ENCODE results near the gene ARFGEF3. TPM values are rescaled to one million over a fixed set of nuclear protein-coding genes. Genes with fewer than 3 reads are reported as not detected.
"Not testable (repeated sequence)": the region's sequence is repeated elsewhere in the genome, so short reads cannot be mapped to it uniquely, and the experiment has no call there.

Gene ARFGEF3
- total RNA-seq, 1 donor from 2014 or later: 1.9 TPM

DNA sequence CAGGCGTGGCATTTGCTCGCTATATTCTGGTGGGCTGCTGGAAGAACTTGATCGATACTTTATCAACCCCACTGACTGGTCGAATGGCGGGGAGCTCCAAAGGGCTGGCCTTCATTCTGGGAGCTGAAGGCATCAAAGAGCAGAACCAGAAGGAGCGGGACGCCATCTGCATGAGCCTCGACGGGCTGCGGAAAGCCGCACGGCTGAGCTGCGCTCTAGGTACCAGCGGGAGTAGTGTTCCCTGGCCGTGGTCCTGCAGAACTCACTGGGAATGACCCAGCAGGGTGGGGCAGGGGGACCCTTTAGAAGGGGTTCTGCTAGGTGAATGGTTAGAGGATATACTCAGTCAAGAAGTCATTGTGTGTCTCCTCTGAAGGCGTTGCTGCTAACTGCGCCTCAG lies 125.0 kb downstream of the ARFGEF3 start:
- H3K36me3 ChIP-seq (ENCODE audit: insufficient read depth, low read length): no peaks in the 10 kb centered on the region

DNA sequence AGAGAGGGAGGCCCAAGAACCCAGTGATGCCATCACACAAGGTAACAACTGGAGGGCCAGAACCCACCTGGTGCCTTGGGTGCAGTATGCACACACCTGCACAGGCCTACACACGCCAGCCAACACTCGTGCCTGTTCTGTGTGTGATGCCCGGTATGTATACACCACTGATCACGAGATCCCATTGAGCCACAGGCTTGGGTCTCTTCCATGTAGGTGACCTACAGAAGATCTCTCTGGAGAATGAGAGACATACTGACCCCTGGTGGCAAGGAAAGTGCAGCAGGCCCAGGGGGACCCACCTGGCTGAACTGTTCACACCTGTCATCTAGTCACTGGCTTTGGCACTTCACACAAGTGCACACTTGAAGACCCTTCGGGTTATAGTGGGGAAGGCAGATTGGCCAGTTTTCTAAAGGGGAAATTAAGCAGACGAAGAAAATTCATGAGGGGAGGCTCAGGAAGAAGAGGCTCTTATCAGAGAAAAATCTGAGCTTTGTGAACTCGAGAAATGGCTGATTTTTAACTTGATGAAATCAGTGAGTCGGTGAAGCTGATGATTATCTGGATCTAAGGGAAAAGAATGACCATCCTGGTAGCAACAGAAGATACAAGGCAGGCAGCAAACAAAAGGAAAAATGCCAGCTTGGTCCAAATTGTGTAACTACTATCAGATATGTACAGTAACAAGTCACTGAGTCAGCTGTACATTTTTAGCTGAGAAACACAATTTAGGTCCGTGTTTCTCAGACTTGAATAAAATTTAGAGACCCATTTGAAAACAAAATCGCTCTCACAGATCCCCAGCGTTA lies 125.6 kb downstream of the ARFGEF3 start:
- H3K27me3 ChIP-seq (ENCODE audit: insufficient read depth, low read length): no peaks in the 10 kb centered on the region
- no peaks in the 10 kb centered on the region for H4K20me1 ChIP-seq (ENCODE audit: insufficient read depth, low read length)
- no peak overlapping the region for H3K4me2 ChIP-seq (ENCODE audit: low read length)
- peaks cover 14% of the 10 kb centered on the region for H3K4me1 Mint-ChIP-seq (ENCODE audit: low read depth, unreplicated experiment)
- H3K27ac Mint-ChIP-seq (ENCODE audit: unreplicated experiment): peak overlapping the region; percentile 96
- H3K27ac ChIP-seq (ENCODE audit: low read depth, low read length): no peak overlapping the region
- H3K79me2 ChIP-seq (ENCODE audit: insufficient read depth, low read length): no peaks in the 10 kb centered on the region
- peaks cover 3% of the 10 kb centered on the region for H3K36me3 Mint-ChIP-seq (ENCODE audit: low read depth, unreplicated experiment)
- no peak overlapping the region for H3K9ac ChIP-seq (ENCODE audit: low read length)
- no peaks in the 10 kb centered on the region for H3K9me3 Mint-ChIP-seq (ENCODE audit: unreplicated experiment)
- H3K4me3 ChIP-seq (ENCODE audit: insufficient read depth, low read depth, low read length): no peak overlapping the region
- H3K9me3 ChIP-seq (ENCODE audit: insufficient read depth, low read depth, low read length): no peaks in the 10 kb centered on the region
- H3K4me3 Mint-ChIP-seq (ENCODE audit: unreplicated experiment): no peak overlapping the region
- H2AFZ ChIP-seq (ENCODE audit: low read depth, low read length): no peak overlapping the region
- DNase-seq (ENCODE audit: low read depth) (peak; percentile 21), FAIRE-seq (no peak)
- no peaks in the 10 kb centered on the region for H3K27me3 Mint-ChIP-seq (ENCODE audit: low read depth, unreplicated experiment)
- TF ChIP-seq, protein P1, sequence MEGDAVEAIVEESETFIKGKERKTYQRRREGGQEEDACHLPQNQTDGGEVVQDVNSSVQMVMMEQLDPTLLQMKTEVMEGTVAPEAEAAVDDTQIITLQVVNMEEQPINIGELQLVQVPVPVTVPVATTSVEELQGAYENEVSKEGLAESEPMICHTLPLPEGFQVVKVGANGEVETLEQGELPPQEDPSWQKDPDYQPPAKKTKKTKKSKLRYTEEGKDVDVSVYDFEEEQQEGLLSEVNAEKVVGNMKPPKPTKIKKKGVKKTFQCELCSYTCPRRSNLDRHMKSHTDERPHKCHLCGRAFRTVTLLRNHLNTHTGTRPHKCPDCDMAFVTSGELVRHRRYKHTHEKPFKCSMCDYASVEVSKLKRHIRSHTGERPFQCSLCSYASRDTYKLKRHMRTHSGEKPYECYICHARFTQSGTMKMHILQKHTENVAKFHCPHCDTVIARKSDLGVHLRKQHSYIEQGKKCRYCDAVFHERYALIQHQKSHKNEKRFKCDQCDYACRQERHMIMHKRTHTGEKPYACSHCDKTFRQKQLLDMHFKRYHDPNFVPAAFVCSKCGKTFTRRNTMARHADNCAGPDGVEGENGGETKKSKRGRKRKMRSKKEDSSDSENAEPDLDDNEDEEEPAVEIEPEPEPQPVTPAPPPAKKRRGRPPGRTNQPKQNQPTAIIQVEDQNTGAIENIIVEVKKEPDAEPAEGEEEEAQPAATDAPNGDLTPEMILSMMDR (IDR thresholded peaks at IDR 0.05; ENCODE audit: insufficient read depth, low read depth, low read length): no peak
- TF ChIP-seq EZH2 (IDR thresholded peaks at IDR 0.05; ENCODE audit: insufficient read depth, low read length): no peak
- no peaks in the 10 kb centered on the region for H3K36me3 ChIP-seq (ENCODE audit: insufficient read depth, low read length)
- H3K4me1 ChIP-seq (ENCODE audit: insufficient read depth, low read length): peaks cover 17% of the 10 kb centered on the region

More for the DNA sequence above, 125.0 kb downstream of the ARFGEF3 start:
- Mint-ChIP-seq H3K36me3 (ENCODE audit: low read depth, unreplicated experiment) (peaks cover 3% of the 10 kb centered on the region), H3K4me3 (ENCODE audit: unreplicated experiment) (no peak overlapping the region), H3K9me3 (ENCODE audit: unreplicated experiment) (no peaks in the 10 kb centered on the region), H3K27me3 (ENCODE audit: low read depth, unreplicated experiment) (no peaks in the 10 kb centered on the region), H3K27ac (ENCODE audit: unreplicated experiment) (no peak overlapping the region), H3K4me1 (ENCODE audit: low read depth, unreplicated experiment) (peaks cover 14% of the 10 kb centered on the region)
- no peak for DNase-seq (ENCODE audit: low read depth)
- Histone ChIP-seq H3K9ac (ENCODE audit: low read length) (no peak overlapping the region), H3K27ac (ENCODE audit: low read depth, low read length) (no peak overlapping the region), H3K4me1 (ENCODE audit: insufficient read depth, low read length) (peaks cover 17% of the 10 kb centered on the region), H3K4me3 (ENCODE audit: insufficient read depth, low read depth, low read length) (no peak overlapping the region), H3K4me2 (ENCODE audit: low read length) (no peak overlapping the region), H3K79me2 (ENCODE audit: insufficient read depth, low read length) (no peaks in the 10 kb centered on the region), H4K20me1 (ENCODE audit: insufficient read depth, low read length) (no peaks in the 10 kb centered on the region), H3K27me3 (ENCODE audit: insufficient read depth, low read length) (no peaks in the 10 kb centered on the region), H3K9me3 (ENCODE audit: insufficient read depth, low read depth, low read length) (no peaks in the 10 kb centered on the region), H2AFZ (ENCODE audit: low read depth, low read length) (no peak overlapping the region)
- TF ChIP-seq, protein P1 (IDR thresholded peaks at IDR 0.05; ENCODE audit: insufficient read depth, low read depth, low read length): no peak
- no peak for TF ChIP-seq EZH2 (IDR thresholded peaks at IDR 0.05; ENCODE audit: insufficient read depth, low read length)
- no peak for FAIRE-seq

DNA sequence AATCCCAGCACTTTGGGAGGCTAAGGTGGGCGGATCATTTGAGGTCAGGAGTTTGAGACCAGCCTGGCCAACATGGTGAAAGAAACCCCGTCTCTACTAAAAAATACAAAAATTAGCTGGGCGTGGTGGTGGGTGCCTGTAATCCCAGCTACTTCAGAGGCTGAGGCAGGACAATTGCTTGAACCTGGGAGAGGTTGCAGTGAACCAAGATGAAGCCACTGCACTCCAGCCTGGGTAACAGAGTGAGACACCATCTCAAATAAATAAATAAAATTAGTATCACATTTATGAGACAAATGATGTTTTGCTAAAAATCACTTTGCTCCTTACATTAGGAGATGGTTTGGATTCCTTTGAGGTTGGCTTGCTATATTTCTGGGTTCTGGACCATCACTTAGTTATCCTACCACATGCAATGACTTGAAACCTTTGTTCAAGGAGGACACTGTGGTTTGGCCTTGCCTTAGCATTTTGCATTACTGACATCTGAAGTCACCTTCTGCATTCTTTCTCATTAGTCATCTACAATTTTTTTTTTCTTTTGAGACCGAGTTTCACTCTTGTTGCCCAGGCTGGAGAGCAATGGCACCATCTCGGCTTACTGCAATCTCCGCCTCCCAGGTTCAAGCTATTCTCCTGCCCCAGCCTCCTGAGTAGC lies 126.8 kb downstream of the ARFGEF3 start:
- H3K36me3 Mint-ChIP-seq (ENCODE audit: low read depth, unreplicated experiment); H3K36me3 ChIP-seq (ENCODE audit: insufficient read depth, low read length); H3K9me3 Mint-ChIP-seq (ENCODE audit: unreplicated experiment); H3K79me2 ChIP-seq (ENCODE audit: insufficient read depth, low read length); H2AFZ ChIP-seq (ENCODE audit: low read depth, low read length); H3K27me3 ChIP-seq (ENCODE audit: insufficient read depth, low read length); H3K27me3 Mint-ChIP-seq (ENCODE audit: low read depth, unreplicated experiment); H3K9ac ChIP-seq (ENCODE audit: low read length); H3K4me3 Mint-ChIP-seq (ENCODE audit: unreplicated experiment); H4K20me1 ChIP-seq (ENCODE audit: insufficient read depth, low read length); H3K9me3 ChIP-seq (ENCODE audit: insufficient read depth, low read depth, low read length); H3K4me3 ChIP-seq (ENCODE audit: insufficient read depth, low read depth, low read length): not testable (repeated sequence)
- Mint-ChIP-seq H3K4me1 (ENCODE audit: low read depth, unreplicated experiment) (peaks cover 14% of the 10 kb centered on the region), H3K27ac (ENCODE audit: unreplicated experiment) (peak overlapping the region; percentile 96)
- DNase-seq (ENCODE audit: low read depth) (peak; percentile 98), FAIRE-seq (peak; percentile 80)
- Histone ChIP-seq H3K27ac (ENCODE audit: low read depth, low read length) (peak overlapping the region; percentile 15), H3K4me2 (ENCODE audit: low read length) (peak overlapping the region; percentile 27), H3K4me1 (ENCODE audit: insufficient read depth, low read length) (peaks cover 17% of the 10 kb centered on the region)

Measured in astrocyte (in vitro differentiated cells and primary cell).